Ovary (tissue), 9 donors: ENCODE measurements around the gene HECW1. TPM values are rescaled to one million over a fixed set of nuclear protein-coding genes. Genes with fewer than 3 reads are reported as not detected.

Experiments used
- DNase-seq, 5 donors: peaks; one replicate each; pipeline ENCODE4 v3.0.0-alpha.2; 2019 to 2020
- H3K27ac ChIP-seq, 2 donors: fragments of 200-600 bp; one replicate each; pipeline versions ENCODE4 v1.5.1 to v1.8.0; 2019 to 2022
- H3K27me3 ChIP-seq: fragments of 200-600 bp; one replicate; pipeline ENCODE4 v1.8.0; 2022
- H3K36me3 ChIP-seq: fragments of 200-600 bp; sonication (generic); one replicate; pipeline ENCODE4 v1.5.1; 2019
- H3K4me1 ChIP-seq: one replicate; pipeline ENCODE4 v1.8.1; 2013; ENCODE audit warnings: mild to moderate bottlenecking, moderate library complexity; ENCODE audit not compliant: insufficient read depth
- H3K4me3 ChIP-seq: fragments of 200-600 bp; sonication (generic); one replicate; pipeline ENCODE4 v1.5.1; 2017
- H3K9me3 ChIP-seq, 2 donors: fragments of 200-600 bp in 1 of 2; sonication (generic) in 1 of 2; one replicate each; pipeline versions ENCODE4 v1.5.1 to v1.8.1; 2013 to 2019; ENCODE audit warnings: mild to moderate bottlenecking in 1 of 2, moderate library complexity in 1 of 2
- EP300 ChIP-seq: sonication (generic); formaldehyde crosslinking; IDR thresholded peaks from one replicate; pipeline ENCODE4 v1.6.1; 2017; ENCODE audit warnings: antibody characterized with exemption
- POLR2A ChIP-seq: fragments of 450-650 bp; IDR thresholded peaks from one replicate; pipeline ENCODE4 v1.6.1; 2017; ENCODE audit warnings: antibody characterized with exemption, mild to moderate bottlenecking, moderate library complexity
- WGBS, 3 donors: extraction: QIAGEN DNeasy Blood & Tissue Kit in 1 of 3; methylation state at CpG; one replicate each; pipeline versions ENCODE4 v1.1.5 to v1.1.7; 2013 to 2017; 5-methylcytosine and 5-hydroxymethylcytosine counted together
- intact Hi-C, 4 donors: fragments of 100-400 bp; cut with DNase I; formaldehyde crosslinking; loops; one replicate each; pipeline versions ENCODE4 v1.11.0 to v1.15.1; 2022 to 2023
- polyA plus RNA-seq, 2 donors: library from polyadenylated mRNA; stranded (reverse); fragments of 200-250 nt in 1 of 2; fragments of 350-450 nt in 1 of 2; fragmentation: Illumina TruSeq in 1 of 2; extraction: RNeasy Lipid Tissue Mini Kit (QIAGEN cat#74804) in 1 of 2; gene quantifications; one replicate each; pipeline ENCODE4 v1.2.3, GENCODE V29; 2013 to 2014
- total RNA-seq, 7 donors: library from RNA; depleted of rRNA in 2 of 7; stranded (reverse); fragments of >200 nt in 2 of 7; fragmentation: NEBNext Ultra II Directional in 3 of 7; extraction: Animal tissue kit (Norgen Biotek cat#: 25700) in 3 of 7; gene quantifications; one replicate each; pipeline versions ENCODE4 v1.1.0 to v1.2.4, GENCODE V29; 2016 to 2023
- TF ChIP-seq, protein P1 (sequence below), 3 donors: fragments of 450-650 bp in 2 of 3; fragments of 200-600 bp in 1 of 3; IDR thresholded peaks; one replicate each; pipeline versions ENCODE4 v1.5.1 to v1.8.0; 2016 to 2022; ENCODE audit warnings: antibody characterized with exemption in 3 of 3, mild to moderate bottlenecking in 1 of 3
- donor health status: DM: no; HTN: no; CAD: no; lungs with moderate emphysema.
- donor health status: DM: no; HTN: no; CAD: no.
- donor health status: Bipolar disorder and iron deficiency.
- donor health status: DM: yes; HTN: yes; CAD: no.
- donor health status: DM: no; HTN: no; CAD: no.
- donor health status: DM: yes; HTN: yes; CAD: no.

The HECW1 gene
- total and polyA plus RNA-seq, 9 donors = 0.31 to 6.4 (median 1.8) TPM; not detected in 1

DNA sequence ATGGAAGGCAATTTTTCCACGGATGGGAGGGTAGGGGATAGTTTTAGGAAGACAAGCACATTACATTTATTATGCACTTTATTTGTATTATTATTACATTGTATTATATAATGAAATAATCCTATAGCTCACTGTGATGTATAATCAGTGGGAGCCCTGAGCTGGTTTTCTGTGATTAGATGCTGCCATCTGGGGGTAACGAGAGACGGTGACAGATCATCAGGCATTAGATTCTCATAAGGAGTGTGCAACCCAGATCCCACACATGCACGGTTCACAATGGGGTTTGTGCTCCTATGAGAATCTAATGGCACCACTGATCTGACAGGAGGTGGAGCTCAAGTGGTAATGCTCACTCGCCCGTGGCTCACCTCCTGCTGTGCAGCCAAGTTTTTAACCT, 366.6 kb downstream of the HECW1 start:
- Histone ChIP-seq H3K27me3 (no peaks in the 10 kb centered on the region), H3K4me1 (no peaks in the 10 kb centered on the region), H3K36me3 (no peaks in the 10 kb centered on the region), H3K4me3 (no peak overlapping the region), H3K27ac (no peak overlapping the region), H3K9me3 (no peaks in the 10 kb centered on the region)
- 66 to 92% (median 85%) methylated on average over 6 of the region's 6 CpGs for WGBS, 3 donors
- no peak for TF ChIP-seq POLR2A
- TF ChIP-seq EP300 = no peak
- TF ChIP-seq, protein P1, sequence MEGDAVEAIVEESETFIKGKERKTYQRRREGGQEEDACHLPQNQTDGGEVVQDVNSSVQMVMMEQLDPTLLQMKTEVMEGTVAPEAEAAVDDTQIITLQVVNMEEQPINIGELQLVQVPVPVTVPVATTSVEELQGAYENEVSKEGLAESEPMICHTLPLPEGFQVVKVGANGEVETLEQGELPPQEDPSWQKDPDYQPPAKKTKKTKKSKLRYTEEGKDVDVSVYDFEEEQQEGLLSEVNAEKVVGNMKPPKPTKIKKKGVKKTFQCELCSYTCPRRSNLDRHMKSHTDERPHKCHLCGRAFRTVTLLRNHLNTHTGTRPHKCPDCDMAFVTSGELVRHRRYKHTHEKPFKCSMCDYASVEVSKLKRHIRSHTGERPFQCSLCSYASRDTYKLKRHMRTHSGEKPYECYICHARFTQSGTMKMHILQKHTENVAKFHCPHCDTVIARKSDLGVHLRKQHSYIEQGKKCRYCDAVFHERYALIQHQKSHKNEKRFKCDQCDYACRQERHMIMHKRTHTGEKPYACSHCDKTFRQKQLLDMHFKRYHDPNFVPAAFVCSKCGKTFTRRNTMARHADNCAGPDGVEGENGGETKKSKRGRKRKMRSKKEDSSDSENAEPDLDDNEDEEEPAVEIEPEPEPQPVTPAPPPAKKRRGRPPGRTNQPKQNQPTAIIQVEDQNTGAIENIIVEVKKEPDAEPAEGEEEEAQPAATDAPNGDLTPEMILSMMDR (IDR thresholded peaks at IDR 0.05) = no peak
- no peak for DNase-seq
- intact Hi-C loops = no loop called here

DNA sequence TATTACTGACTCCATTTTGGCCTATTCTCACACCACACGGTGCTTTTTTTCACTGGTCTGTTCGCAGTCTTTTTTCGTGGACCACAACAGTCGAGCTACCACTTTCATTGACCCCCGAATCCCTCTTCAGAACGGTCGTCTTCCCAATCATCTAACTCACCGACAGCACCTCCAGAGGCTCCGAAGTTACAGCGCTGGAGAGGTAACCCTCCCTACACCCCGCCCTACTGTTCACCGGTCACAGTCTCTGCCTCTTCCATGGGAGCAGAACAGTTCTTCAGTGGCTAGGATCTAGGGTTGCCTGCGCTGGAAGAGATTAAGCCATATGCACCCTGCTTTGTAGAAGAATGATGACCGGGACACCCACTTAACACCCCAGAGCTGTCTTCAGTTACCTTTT, 367.1 kb downstream of the HECW1 start:
- no peak for DNase-seq
- no peak for TF ChIP-seq EP300
- no peak for TF ChIP-seq POLR2A
- TF ChIP-seq, protein P1 (IDR thresholded peaks at IDR 0.05) = no peak
- 95 to 97% (median 96%) methylated on average over 14 of the region's 14 CpGs for WGBS, 3 donors
- Histone ChIP-seq H3K27me3 (no peaks in the 10 kb centered on the region), H3K27ac (no peak overlapping the region), H3K36me3 (no peaks in the 10 kb centered on the region), H3K9me3 (no peaks in the 10 kb centered on the region), H3K4me1 (no peaks in the 10 kb centered on the region), H3K4me3 (no peak overlapping the region)
- intact Hi-C loops = no loop called here

DNA sequence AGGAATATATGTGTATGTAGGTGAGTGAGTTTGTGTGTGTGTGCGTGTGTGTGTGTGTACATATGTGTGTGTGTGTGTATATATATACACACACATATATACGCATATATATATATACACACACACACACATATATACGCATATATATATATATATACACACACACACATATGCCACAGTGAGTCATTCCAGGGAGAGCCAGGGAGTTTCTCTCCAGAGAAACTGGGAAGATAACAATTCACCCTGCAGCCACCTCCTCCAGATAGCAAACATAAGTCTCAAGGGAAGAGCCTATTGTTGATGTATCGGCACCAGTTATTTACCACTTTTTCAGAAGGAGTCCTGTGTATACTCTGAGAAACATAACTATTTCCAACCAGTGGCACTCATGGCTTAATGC, 368.1 kb downstream of the HECW1 start:
- Histone ChIP-seq H3K27ac (no peak overlapping the region), H3K4me3 (no peak overlapping the region), H3K9me3 (no peaks in the 10 kb centered on the region), H3K36me3 (no peaks in the 10 kb centered on the region), H3K27me3 (no peaks in the 10 kb centered on the region), H3K4me1 (no peaks in the 10 kb centered on the region)
- no peak for TF ChIP-seq EP300
- TF ChIP-seq, protein P1 (IDR thresholded peaks at IDR 0.05) = no peak
- TF ChIP-seq POLR2A = no peak
- DNase-seq = no peak
- intact Hi-C loops = no loop called here
- WGBS, 3 donors = 67 to 81% (median 75%) methylated on average over 4 of the region's 4 CpGs

DNA sequence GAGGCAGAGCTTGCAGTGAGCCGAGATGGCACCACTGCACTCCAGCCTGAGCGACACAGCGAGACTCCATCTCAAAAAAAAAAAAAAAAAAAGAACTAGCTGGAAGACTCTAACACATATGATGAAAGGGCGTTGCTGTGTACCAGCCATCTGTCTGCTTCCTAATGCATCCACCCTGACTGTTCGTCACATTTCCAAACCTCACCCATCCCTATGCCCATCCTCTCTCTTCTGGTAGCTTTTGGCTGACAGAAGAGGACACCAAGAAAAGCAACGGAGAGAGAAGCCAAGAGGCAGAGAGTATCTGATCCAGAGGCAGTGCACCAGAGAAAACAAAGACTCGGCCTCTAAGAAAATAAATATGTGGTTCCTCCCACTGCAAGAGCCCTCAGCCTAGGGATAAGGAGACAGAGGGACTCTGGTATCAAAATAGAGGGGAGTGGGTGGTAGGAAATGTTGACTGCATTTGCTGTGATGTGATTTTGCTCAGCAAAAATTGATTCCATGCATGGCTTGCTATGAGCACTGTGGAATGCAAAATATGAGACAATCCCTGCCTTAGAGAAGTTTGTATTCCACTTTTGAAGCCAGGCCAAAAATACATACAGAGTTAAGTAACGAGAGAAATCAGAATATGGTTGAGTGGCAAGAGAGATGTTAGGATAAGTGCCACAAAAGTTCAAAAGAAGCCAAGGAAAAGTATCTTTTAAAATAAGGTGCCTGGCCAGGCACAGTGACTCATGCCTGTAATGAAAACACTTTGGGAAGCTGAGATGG, 369.6 kb downstream of the HECW1 start:
- TF ChIP-seq EP300 (no peak), POLR2A (no peak)
- TF ChIP-seq, protein P1 (IDR thresholded peaks at IDR 0.05) = no peak
- no peaks in the 10 kb centered on the region for H3K36me3 ChIP-seq
- no peak for DNase-seq
- 54 to 60% (median 59%) methylated on average over 8 of the region's 8 CpGs for WGBS, 3 donors
- H3K4me3 ChIP-seq = no peak overlapping the region
- H3K27me3 ChIP-seq = no peaks in the 10 kb centered on the region
- intact Hi-C loops = no loop called here
- H3K4me1 ChIP-seq = no peaks in the 10 kb centered on the region
- no peaks in the 10 kb centered on the region for H3K9me3 ChIP-seq
- no peak overlapping the region for H3K27ac ChIP-seq
